Inflammatory macrophage (primary cell): Measurements from ENCODE around the gene WFDC5.
"Not testable (repeated sequence)": the region's sequence is repeated elsewhere in the genome, so short reads cannot be mapped to it uniquely, and the experiment has no call there.

Source experiments
- DNase-seq, 2 donors: peaks; one replicate each; pipeline ENCODE4 v3.0.0-alpha.2; 2020 to 2022
- total RNA-seq, 18 experiments: gene quantifications; one replicate each; lab custom pipeline; 2026; ENCODE audit warnings: mixed read lengths in 6 of 18, inconsistent platforms in 2 of 18; lab: John Stamatoyannopoulos, UW

Gene WFDC5, protein sequence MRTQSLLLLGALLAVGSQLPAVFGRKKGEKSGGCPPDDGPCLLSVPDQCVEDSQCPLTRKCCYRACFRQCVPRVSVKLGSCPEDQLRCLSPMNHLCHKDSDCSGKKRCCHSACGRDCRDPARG
- total RNA-seq, result 0 to 0.06 (median 0) reads per million in 18 experiments

DNA sequence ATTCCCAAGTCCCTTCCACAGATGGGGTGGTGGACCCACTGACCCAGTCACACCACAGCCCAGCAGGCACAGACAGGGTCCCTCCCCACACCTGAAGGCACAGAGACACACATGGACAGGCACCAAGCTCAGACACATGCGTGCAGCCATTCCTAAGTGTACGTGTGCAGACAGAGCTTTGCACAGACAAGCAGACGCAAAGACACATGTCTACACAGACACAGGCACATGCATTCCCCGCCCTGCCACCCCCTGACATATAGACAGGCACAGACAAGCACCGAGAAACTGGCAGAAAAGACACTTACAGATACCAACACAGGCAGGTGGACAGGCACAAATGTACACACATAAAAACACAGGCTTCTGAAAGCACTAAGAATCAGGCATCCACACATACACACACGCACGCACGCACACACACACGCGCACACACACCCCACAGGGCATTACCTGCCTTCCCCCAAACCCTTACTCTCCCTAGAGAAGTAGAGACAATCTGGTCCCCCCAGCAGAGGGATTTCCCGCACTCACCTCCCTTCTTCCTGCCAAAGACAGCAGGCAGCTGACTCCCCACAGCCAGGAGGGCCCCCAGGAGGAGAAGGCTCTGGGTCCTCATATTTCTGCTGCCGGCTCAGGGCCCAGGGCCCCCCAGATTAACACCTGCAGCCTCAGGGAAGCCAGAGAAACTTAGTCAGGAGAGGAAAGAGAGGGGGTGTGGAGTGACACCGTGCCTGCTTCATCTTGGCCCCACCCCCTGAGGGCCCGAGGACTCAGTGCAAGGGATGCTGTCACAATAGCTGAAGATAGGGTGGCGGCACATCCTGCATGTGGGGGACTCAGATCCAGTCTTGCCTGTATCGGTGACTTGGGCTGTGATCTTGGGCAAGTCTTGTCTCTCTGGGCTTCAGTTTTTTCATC is at the start of gene WFDC5:
TSS of gene WFDC5 (minus strand) at position 710 of the 921 bp plus-strand sequence. CDS start at position 619, 91 bp downstream.
- no peak for DNase-seq

DNA sequence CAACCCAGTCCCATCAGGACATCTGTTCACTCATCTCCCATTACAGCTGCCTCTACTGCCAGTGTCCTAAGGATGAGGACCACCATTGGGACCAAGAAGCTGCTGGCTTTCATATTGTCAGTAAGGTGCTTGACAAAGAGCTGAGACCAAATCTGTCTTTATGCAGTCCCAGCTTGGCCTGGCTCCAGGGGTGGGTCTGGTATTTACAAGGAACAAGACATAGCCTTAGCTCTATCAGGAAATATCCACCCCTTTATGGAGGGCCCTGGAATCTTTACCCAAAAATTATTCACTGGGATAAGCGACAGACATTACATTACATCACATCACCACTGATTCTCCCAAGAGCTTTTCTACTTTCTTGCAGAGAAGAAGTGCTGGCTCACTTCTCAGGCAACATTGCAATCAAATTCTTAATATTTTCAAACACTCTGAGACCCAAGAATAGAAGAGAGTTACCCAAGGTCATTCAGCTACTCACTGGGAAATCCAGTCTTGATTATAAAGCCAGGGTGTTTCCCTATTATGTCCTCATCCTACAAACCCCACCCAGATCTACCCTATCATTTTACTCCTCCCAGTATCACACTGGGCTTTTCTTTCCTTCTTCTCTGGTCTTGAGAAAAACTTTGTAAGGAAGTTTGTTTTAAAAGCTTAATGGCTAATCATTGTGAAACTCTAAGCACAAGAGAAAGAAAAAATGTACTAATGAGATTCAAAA is 48.3 kb upstream of the WFDC5 start:
- DNase-seq, result no peak

DNA sequence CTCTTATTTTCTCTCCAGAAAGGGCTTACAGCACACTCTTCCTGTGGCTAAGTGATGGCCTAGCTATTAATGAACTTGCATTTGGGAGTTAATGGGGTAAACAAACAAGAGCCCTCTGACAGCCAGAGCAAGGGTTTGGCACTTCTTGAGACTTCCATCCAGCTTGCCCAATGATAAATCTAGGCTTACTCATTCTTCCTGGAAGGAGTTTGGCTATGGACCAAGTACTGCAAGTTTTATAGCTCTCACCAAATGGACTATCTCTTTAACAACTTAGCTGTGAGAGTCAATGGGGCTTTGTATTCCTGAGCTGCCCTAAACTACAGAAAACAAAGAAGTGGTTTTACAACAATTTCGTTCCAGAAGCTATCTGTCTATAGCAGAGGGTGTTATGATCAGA is 43.0 kb upstream of the WFDC5 start:
- no peak for DNase-seq

DNA sequence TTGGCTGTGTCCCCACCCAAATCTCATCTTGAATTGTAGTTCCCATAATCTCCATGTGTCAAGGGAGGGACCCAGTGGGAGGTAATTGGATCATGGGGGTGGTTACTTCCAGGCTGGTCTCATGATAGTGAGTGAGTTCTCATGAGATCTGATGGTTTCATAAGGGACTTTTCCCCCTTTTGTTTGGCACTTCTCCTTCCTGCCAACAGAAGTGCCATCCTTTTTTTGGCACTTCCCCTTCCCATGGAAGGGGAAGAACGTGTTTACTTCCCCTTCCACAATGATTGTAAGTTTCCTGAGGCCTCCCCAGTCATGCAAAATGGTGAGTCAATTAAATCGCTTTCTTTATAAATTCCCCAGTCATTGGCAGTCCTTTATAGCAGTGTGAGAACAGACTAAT is 41.7 kb upstream of the WFDC5 start:
- DNase-seq, result peak; percentile 53 to 67

DNA sequence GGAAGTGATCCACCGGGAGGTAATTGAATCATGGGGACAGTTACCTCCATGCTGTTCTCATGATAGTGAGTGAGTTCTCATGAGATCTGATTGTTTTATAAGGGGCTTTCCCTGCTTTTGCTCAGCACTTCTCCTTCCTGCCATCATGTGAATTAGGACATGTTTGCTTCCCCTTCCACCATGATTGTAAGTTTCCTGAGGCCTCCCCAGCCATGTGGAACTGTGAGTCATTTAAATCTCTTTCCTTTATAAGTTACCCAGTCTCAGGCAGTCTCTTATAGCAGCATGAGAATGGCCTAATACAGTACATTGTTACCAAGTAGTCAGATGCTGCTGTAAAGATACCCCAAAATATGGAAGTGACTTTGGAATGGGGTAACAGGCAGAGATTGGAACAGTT is 39.8 kb upstream of the WFDC5 start:
- peak; percentile 23 to 28 for DNase-seq

DNA sequence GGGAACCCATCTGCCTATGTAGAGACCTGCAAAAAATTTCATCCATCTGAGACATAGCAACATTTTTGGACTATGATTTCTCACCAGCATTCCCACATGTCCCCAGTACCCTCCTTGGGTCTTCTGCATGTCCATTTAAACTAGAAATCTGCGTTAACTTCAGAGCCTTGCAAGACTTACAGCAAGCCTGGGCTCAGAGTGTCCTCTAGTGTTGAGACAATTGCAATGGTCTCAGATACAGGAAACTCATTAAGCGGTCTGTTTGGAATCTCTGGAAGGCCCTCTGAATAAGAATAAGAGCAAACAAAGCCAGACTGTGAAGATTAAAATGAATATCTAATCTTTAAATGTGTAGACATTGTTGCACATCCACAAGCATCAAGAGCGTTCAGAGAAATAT is 39.2 kb upstream of the WFDC5 start:
- DNase-seq, result no peak

DNA sequence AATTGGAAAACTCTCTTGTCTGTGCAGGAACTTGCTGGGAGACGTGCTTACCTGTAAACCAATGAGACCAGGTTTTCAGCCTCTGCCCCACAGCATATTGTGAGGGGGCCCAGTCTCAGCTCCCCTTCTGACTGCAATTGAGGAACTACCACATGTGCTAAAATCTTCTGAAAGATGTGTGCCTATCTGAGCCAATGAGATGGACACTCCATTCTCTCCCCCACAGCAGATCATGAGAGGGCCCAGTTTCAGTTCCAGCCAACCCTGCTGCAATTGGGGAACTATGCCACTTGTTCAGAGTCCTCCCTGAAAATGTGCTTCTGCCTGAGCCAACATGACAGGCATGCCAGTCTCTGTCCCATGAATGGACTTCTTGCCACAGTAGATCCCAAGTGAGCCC is 38.8 kb upstream of the WFDC5 start:
- peak; percentile 82 for DNase-seq

DNA sequence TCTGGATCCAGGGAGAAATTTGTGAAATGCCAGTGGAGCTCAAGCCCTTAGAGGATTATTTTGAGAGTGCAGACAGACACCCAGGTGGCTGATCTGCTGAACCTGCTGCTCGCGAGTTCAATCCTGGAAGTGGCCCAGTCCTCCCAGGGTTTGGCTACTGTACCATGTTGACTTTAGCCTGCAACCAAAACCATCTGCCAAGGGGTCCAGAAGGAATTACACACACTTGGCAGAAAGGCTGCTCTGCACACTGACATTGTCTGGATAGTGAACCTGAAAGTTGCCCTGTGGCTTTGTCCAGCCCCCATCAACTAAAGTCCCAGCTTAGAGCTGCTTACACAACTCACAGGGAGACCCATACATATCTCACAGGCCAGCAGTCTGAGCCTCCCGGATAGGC is 38.2 kb upstream of the WFDC5 start:
- DNase-seq, result no peak

DNA sequence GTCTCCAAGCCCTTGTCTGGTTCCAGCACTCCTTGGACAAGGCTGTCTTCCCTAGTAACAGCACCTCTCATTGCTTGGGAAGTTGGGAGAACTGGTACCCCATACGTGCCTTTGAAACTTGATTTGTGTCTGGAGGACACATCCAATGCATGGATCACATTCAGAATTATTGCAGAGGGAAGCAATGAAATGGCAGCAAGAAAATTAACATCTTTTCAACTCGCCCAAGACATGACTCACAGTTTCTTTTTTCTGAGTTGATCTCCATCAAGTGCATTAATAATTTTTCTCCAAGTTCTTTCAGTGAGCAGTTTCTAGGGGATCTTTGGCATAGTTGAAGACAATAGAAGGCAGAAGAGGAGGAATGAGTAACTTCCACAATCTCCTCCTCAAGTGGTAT is 37.4 kb upstream of the WFDC5 start:
- DNase-seq, result no peak

DNA sequence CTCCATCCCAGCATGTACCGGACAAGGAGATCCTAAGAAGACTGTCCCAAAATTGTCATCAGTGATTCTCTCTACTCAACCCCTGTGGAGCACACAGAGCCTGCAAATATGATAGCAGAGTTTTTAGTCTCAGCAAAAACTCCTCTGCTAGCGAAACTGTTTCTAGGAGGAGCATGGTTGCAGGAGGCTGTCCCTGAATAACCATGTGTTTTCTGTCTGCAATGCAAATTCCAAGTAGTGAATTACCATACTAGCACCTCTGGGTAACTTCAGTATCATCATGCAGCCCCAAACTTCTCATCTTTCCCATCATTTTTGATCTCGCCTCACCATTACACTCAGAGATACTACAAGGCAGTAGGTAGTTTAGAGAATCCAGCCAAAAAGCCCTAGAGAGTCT is 34.1 kb upstream of the WFDC5 start:
- DNase-seq, result no peak

DNA sequence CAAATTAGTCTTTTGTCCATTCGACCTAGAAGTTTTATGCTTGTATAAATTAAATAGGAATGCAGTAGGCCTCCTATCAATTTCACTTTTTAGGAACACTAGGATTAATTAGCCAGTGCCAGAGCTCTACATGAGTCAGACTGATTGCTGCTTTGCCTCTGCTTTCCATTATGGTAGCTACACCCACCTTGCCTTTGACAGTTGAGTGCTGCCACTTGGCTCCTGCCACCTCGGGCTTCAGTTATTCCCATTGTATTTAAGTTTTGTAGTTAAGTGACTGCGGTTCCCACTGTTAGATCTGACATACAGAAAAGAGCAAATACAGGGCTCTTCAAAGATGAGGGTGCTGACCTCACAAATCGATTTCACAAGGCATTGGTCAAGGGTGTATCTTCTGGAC is 25.9 kb upstream of the WFDC5 start:
- DNase-seq, result no peak

DNA sequence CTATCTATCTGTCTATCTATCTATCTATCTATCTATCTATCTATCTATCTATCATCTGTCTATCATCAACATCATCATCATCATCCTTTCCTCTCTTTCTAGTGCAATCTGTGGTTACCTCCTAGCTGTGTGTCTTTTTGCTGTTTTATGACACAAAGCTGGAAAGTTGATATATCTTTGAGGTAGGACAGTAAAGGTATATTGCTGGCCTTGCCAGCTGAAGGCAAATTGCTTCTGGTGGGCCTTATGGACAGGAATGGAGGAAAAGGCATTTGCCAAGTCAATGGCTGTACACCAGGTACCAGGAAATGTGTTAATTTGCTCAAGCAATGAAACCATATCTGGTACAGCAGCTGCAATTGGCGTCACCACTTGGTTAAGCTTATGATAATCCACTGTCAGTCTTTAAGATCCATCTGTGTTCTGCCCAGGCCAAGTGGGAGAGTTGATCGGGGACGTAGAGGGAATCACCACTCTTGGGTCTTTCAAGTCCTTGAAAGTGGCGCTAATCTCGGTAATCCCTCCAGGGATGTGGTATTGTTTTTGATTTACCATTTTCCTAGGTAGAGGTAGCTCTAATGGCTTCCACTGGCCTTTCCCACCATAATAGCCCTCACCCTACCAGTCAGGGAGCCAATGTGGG is 24.9 kb upstream of the WFDC5 start:
- DNase-seq, result not testable (repeated sequence)

DNA sequence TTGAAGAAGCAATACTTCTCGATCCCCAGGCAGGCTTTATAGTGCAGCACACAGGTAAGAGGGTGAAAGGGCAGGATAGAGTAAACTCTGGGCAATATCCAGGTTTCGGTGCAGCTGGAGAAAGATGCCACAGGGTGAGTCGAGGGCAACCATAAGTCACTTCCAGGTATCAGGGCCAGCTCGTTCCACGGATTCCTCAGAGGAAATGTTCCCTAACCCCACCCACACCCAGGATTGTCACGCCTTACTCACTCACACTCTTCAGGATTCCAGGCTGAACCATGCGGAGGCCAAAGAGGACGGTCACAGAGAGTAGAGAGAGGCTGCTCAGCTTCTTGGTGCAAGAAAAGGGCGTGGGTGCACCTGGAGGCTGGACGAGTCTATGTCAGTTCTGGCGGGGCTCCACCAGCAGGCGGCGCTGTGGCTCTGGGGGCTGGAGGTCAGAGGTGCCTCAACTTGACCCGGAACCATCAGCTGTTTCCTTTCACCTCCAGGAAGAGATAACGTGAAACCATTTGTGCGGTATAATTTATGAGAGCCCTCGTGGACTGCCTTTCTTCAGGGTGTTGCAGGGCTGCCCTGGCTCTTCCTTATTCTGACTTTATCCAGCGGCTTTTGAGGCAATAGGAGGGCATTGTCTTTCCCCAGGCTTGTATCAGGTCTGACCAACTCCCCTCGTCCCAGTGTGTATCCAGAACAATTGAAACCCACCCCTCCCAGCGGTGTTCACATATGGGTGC is 23.8 kb upstream of the WFDC5 start:
- DNase-seq, result peak; percentile 71

DNA sequence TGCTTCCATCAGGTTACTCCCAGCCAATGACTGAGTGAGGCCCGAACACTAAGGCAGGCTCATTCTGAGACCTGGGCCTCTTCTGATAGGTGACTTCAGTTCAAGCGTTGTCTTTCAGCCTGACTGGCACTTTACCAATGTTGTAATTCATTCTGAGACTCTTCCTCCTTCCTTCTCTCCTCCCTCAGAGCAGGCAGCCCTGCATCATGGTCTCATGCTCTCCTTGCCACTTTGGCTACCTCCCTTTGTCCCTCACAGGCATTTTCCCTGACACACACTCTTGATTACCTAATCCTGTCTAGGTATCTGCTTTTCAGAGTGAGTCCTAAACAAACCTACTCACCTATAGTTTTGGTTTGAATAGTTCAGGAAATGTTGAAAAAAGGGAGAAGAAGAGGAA is 21.9 kb upstream of the WFDC5 start:
- no peak for DNase-seq

DNA sequence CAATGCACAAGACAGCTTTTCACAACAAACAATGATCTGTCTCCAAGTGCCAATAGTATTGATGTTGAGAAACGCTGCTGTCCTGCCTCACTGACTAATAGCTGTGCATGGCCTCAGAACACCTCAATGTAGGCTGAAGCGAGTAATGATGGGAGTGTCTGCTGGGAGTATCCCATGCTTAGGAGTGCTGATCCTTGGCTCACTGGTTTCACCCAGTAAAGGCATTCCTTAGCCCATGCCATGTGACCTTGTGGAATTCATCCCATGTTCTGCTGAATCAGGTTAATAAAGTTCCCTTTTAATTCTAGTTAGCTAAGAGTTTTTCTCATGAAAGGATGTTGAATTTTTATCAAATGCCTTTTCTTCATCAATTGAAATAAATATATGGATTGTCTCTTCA is 13.1 kb upstream of the WFDC5 start:
- DNase-seq, result no peak

DNA sequence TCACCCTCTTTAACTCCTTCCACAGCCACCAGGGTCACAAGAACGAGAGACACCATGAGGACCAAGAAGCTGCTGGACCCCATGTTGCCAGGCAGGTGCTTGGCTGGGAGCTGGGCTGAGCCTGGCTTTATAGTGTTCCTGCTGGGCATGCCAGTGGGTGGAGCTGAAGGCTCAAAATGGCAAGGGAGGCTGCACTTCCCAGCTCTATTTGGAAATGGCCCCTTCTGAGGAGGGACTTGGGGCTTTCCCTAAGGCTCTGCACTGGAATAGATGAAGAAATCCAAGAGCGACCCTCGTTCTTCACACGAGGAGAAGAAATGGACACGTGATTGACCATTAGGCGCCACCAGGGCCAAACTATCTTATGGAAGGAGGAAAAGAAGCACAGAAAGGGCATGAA is 9.4 kb upstream of the WFDC5 start, which contains the start of gene WFDC12:
TSS of gene WFDC12 (minus strand) at position 101 of the 400 bp plus-strand sequence. CDS start at position 83, 18 bp downstream.
- no peak for DNase-seq

DNA sequence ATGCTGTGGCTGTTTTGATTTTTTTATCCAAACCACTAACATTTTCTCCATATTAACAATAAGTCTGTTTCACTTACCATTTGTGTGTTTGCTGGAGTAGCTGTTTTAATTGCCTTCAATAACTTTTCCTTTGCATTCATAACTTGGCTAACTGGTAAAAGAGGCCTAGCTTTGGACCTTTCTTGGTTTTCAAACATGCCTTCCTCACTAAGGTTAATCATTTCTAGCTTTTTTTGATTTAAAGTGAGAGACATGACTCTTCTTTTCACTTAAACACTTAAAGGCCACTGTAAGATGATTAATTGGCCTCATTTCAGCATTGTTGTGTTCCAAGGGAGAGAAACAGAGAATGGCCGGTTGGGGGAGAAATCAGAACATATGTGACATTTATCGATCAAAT is 6.4 kb upstream of the WFDC5 start:
- DNase-seq, result no peak

DNA sequence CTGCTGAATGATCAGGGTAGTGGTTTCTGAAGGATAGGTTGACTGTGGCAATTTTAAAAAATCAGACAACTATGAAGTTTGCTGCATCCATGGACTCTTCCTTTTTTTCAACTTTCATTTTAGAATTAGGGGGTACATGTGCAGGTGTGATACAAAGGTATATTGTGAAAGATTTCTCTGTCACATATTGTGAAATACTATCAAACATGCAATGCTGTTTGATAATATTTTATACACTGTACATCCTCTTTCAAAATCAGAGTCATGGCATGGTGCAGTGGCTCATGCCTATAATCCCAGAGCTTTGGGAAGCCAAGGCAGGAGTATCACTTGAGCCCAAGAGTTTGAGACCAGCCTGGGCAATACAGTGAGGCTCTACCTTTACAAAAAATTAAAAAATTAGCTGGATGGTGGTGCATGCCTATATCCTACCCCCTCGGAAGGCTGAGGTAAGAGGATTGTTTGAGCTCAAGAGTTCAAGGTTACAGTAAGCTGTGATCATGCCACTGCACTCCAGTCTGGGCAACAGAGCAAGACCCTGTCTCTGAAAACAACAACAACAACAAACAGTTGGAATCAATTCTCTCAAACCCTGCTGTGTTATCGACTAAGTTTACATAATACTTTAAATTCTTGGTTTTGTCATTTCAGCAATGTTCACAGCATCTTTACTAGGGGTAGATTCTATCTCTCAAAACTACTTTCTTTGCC is 4.7 kb upstream of the WFDC5 start:
- DNase-seq, result no peak

DNA sequence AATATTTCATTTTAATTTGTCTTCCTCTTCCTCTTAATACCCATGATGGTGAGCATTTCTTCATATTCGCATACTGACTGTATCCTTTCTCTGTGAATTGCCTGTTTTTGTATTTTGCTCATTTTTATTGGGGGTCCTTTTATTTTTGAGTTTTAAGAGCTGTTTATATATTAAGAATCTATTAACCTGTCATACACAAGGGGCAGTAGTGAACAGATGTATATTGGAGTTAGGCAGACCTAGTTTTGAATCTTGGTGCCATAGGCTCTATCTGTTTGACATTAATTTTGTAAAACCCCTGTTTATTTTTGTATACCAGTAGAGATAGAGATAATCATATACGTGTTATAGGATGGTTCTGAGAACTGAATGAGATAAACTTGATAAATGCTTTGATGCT is 3.1 kb upstream of the WFDC5 start:
- DNase-seq, result no peak

DNA sequence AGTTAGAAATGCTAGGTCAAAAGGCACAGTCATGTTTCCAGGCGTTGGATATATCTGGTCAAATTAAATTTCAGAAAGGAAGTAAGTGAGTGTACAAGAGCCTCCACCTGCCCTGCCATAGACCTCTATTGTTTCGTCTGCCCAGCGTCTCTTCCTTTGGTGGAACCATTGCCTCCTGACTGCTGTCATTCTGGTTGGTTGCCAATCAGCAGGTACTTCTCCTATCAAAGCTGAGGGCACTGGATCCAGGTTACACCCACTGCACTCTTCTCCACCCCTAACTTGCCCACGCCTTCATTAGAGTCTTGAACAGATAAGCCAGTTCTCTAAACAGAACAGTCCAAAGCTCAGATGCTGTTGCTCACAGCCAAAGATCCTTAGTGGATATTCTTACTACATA is 2.6 kb upstream of the WFDC5 start:
- no peak for DNase-seq

DNA sequence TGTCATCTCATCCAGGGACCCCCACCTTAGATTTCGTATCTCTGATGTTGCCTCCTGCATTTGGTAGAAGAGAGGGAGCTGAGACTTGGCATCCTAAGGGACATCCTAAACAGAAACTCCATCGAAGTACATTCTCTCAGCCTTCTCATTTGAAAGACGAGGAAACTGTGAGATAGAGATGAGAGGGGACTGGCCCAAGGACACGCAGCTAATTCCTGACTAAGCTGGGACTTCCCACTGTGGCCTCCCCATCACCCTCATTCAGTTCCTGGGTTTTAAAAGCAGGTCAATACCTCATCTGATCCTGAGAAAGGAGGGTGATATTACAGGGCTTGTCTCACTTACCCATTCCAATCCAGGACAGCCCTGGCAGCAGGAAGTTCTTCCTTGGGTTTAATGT is 855 bp upstream of the WFDC5 start:
- no peak for DNase-seq

DNA sequence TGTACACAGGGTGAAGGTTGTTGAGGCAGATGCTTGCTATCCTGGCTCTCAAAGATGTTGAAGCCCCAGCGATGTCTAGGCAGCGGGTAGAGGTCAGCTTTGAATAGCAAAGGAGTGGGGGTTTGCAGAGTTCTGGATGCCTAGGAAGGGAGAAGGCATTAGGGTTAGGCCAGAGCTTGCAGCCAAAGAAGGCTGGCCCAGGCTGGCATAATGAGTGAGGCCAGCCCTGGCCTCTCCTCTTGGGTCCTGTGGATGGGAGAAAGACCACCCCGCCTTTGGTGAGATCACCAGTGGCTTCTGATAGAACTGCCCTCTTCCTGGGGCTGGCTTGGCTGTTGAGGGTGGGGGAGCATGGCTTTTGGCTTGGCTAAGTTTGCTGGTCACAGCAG is 406 bp upstream of the WFDC5 start:
- no peak for DNase-seq
